HepG2 (cell line): ENCODE measurements around the gene ELF2.

ENCODE experiments used
- CHD2 ChIP-seq: IDR thresholded peaks from 2 replicates; pipeline ENCODE4 v1.6.1; 2011; ENCODE audit warnings: low read depth, low read length, improper control_type of control experiment
- CREB1 ChIP-seq, 2 experiments: fragments of 450-650 bp in 1 of 2; IDR thresholded peaks; 2 replicates each; pipeline ENCODE4 v1.6.1; 2016 to 2017; ENCODE audit warnings: control low read depth in 1 of 2, mild to moderate bottlenecking in 1 of 2, missing compliant biosample characterization in 1 of 2, missing genetic modification characterization in 1 of 2
- CTCF ChIP-seq: sonication (generic); formaldehyde crosslinking; IDR thresholded peaks from 2 replicates; pipeline ENCODE4 v1.5.0; 2020; ENCODE audit warnings: mild to moderate bottlenecking, missing genetic modification reagents, moderate library complexity
- FOSL2 ChIP-seq: sonication (generic); formaldehyde crosslinking; IDR thresholded peaks from 2 replicates; pipeline ENCODE4 v1.4.0; 2020; ENCODE audit warnings: missing genetic modification reagents
- POLR2A ChIP-seq, 2 experiments: IDR thresholded peaks; 2 replicates each; pipeline ENCODE4 v1.6.1; 2011; ENCODE audit warnings: low read depth in 2 of 2, low read length in 2 of 2, mild to moderate bottlenecking in 1 of 2, moderate library complexity in 1 of 2; ENCODE audit not compliant: insufficient read depth in 1 of 2
- POLR2AphosphoS2 ChIP-seq: IDR thresholded peaks from 2 replicates; pipeline ENCODE4 v1.6.1; 2011; ENCODE audit warnings: low read depth, low read length, improper control_type of control experiment
- TOPORS ChIP-seq: sonication (generic); formaldehyde crosslinking; IDR thresholded peaks from 2 replicates; pipeline ENCODE4 v1.8.0; 2023; ENCODE audit warnings: mild to moderate bottlenecking, missing genetic modification reagents
- U2AF1 ChIP-seq: fragments of 200-400 bp; formaldehyde crosslinking; optimal IDR thresholded peaks from 2 replicates; pipeline ENCODE3; 2017; ENCODE audit warnings: mild to moderate bottlenecking, low read depth, low read length
- ZBTB38 ChIP-seq: sonication (generic); formaldehyde crosslinking; IDR thresholded peaks from 2 replicates; pipeline ENCODE4 v1.5.1; 2020; ENCODE audit warnings: mild to moderate bottlenecking, missing genetic modification reagents
- ZNF230 ChIP-seq: sonication (generic); formaldehyde crosslinking; IDR thresholded peaks from 2 replicates; pipeline ENCODE4 v1.4.0; 2020; ENCODE audit warnings: mild to moderate bottlenecking, missing genetic modification reagents
- ZNF639 ChIP-seq: conservative IDR thresholded peaks from 2 replicates; pipeline ENCODE4 v1.6.1; 2018; ENCODE audit warnings: missing genetic modification reagents
- ZNF746 ChIP-seq: sonication (generic); formaldehyde crosslinking; IDR thresholded peaks from 2 replicates; pipeline ENCODE4 v1.8.0; 2022; ENCODE audit warnings: mild to moderate bottlenecking, missing genetic modification reagents
- ZNF777 ChIP-seq: sonication (generic); formaldehyde crosslinking; IDR thresholded peaks from 2 replicates; pipeline ENCODE4 v1.4.0; 2020; ENCODE audit warnings: missing genetic modification reagents
- TF ChIP-seq, protein P1 (sequence below): sonication (generic); formaldehyde crosslinking; IDR thresholded peaks from 2 replicates; pipeline ENCODE4 v1.8.1; 2023; ENCODE audit warnings: missing genetic modification reagents, inconsistent platforms, borderline replicate concordance

- TF ChIP-seq CTCF (CRISPR knock-in tag) (no peak), CREB1 (IDR thresholded peaks at IDR 0.05) (no peak), CREB1 (CRISPR knock-in tag; IDR thresholded peaks at IDR 0.05) (no peak), ZNF777 (no peak), ZNF230 (CRISPR knock-in tag) (no peak), ZNF639 (CRISPR knock-in tag) (no peak), U2AF1 (no peak), POLR2AphosphoS2 (no peak), ZNF746 (CRISPR knock-in tag) (no peak), FOSL2 (no peak), CHD2 (no peak), POLR2A (IDR thresholded peaks at IDR 0.05; ENCODE audit: insufficient read depth in 1 of 2, low read depth in 2 of 2, low read length in 2 of 2) (no peak), TOPORS (no peak), ZBTB38 (CRISPR knock-in tag) (no peak)
- TF ChIP-seq, protein P1, sequence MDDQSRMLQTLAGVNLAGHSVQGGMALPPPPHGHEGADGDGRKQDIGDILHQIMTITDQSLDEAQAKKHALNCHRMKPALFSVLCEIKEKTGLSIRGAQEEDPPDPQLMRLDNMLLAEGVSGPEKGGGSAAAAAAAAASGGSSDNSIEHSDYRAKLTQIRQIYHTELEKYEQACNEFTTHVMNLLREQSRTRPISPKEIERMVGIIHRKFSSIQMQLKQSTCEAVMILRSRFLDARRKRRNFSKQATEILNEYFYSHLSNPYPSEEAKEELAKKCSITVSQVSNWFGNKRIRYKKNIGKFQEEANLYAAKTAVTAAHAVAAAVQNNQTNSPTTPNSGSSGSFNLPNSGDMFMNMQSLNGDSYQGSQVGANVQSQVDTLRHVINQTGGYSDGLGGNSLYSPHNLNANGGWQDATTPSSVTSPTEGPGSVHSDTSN (CRISPR knock-in tag), result no peak
Measured at GRCh38 chr4:139207247-139207646, 30.2 kb upstream of the ELF2 start.
